T-helper 1 cell treated with Interleukin-12 subunit alpha and Interleukin-12 subunit beta and Interleukin-4 antibody, amounts not matched to agents 30 μg/mL and 1 μg/mL, for 36 hours (primary cell): ENCODE measurements around the gene ADGRV1.
"Not testable (repeated sequence)": the region's sequence is repeated elsewhere in the genome, so short reads cannot be mapped to it uniquely, and the experiment has no call there.

Source experiments
- H3K27ac Mint-ChIP-seq: one replicate; pipeline ENCODE4 v1.8.0; 2021; ENCODE audit warnings: mild to moderate bottlenecking, mixed read lengths
- H3K27me3 Mint-ChIP-seq: one replicate; pipeline ENCODE4 v1.8.0; 2021; ENCODE audit warnings: low read depth, mixed read lengths
- H3K36me3 Mint-ChIP-seq: one replicate; pipeline ENCODE4 v1.8.0; 2021; ENCODE audit warnings: low read depth, mixed read lengths
- H3K4me1 Mint-ChIP-seq: one replicate; pipeline ENCODE4 v1.8.0; 2021; ENCODE audit warnings: low read depth, mixed read lengths
- H3K4me3 Mint-ChIP-seq: one replicate; pipeline ENCODE4 v1.8.0; 2021; ENCODE audit warnings: mild to moderate bottlenecking, moderate library complexity, mixed read lengths
- H3K9me3 Mint-ChIP-seq: one replicate; pipeline ENCODE4 v1.8.0; 2021; ENCODE audit warnings: mixed read lengths

ADGRV1 gene

DNA sequence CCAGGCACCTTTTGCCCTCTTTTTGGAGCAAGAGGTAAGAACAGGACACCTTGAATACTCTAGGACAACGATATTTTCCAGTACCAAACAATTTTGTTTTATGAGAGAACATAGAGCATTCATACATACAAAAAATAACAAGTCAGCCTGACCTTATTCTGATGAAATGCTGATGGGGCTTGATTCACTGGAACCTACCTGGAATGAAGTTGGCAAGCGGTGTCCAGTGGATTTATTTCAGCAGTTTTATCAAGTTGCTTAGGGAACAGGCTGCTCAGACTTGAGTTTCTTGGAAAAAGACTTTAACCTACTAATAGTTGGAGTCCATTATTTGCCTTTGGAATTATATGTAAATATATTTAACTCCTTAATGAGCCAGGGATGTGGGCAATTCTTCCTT lies 502.5 kb downstream of the ADGRV1 start:
- Mint-ChIP-seq H3K27me3 (peaks cover 46% of the 10 kb centered on the region), H3K4me3 (no peak overlapping the region), H3K9me3 (no peaks in the 10 kb centered on the region), H3K36me3 (no peaks in the 10 kb centered on the region), H3K27ac (no peak overlapping the region), H3K4me1 (peaks cover 8% of the 10 kb centered on the region)

GRCh38 chr5:91061946-91062562 lies 503.5 kb downstream of the ADGRV1 start:
- Mint-ChIP-seq H3K4me3 (no peak overlapping the region), H3K27ac (no peak overlapping the region), H3K27me3 (peaks cover 41% of the 10 kb centered on the region), H3K4me1 (peaks cover 8% of the 10 kb centered on the region), H3K36me3 (no peaks in the 10 kb centered on the region), H3K9me3 (no peaks in the 10 kb centered on the region)

DNA sequence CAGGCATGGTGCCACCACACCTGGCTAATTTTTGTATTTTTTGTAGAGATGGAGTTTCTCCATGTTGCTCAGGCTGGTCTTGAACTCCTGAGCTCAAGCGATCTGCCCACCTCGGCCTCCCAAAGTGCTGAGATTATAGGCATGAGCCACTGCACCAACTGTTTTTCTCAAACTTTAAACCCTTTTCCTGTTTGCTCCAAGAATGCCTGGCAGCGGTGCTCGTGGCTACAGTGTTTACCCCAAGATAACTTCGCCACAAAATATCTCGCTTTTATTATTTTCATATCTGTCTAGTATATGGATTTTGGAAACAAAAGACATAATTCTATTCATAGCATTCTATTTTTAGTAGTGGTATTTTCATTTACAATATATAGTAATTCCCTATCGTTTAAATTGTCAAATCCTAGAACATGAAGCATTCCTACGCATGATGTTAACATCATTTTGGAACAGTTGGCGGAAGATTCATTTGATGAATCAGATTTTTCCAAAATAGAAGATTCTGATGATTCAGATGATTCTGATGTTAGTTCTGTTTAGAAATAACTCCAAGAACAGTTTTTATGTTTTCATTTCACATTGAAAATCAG lies 504.6 kb downstream of the ADGRV1 start:
- H3K36me3 Mint-ChIP-seq, H3K27ac Mint-ChIP-seq, H3K4me3 Mint-ChIP-seq, H3K9me3 Mint-ChIP-seq, H3K4me1 Mint-ChIP-seq: not testable (repeated sequence)
- H3K27me3 Mint-ChIP-seq, result peaks cover 37% of the 10 kb centered on the region

DNA sequence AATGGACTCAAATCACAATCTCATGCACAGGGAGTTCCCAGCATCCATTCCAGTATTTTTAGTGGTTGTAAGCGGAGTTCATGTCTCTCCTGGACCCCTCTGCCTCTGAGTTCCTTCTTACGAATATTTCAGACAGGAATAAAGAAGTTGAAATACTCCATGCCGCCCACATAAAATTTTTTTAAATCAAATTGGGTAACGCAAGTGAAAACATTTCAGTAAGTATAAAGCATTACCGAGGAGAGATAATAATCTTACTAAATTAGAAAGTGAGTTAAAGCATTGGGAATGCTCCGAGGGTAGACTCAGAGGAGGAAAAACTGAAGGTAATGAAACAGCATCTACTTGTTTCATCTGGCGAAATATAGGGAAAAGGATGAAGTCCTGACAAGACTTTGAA lies 506.9 kb downstream of the ADGRV1 start:
- H3K4me1 Mint-ChIP-seq, result no peaks in the 10 kb centered on the region
- no peaks in the 10 kb centered on the region for H3K36me3 Mint-ChIP-seq
- H3K27me3 Mint-ChIP-seq, result peaks cover 39% of the 10 kb centered on the region
- H3K9me3 Mint-ChIP-seq, result no peaks in the 10 kb centered on the region
- H3K27ac Mint-ChIP-seq, result no peak overlapping the region
- H3K4me3 Mint-ChIP-seq, result no peak overlapping the region

DNA sequence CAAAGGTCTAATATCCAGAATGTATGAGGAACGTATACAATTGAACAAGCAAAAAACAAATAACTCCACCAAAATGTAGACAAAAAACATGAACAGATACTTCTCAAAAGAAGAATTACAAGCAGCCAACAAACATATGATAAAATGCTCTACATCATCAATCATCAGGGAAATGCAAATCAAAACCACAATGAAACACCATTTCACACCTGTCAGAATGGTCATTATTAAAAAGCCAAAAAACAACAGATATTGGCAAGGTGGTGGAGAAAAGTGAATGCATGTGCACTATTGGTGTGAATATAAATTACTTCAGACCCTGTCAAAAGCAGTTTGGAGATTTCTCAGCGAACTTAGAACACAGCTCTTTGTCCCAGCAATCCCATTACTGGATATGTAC lies 510.8 kb downstream of the ADGRV1 start:
- Mint-ChIP-seq H3K27ac (no peak overlapping the region), H3K36me3 (no peaks in the 10 kb centered on the region), H3K4me1 (no peaks in the 10 kb centered on the region), H3K4me3 (no peak overlapping the region), H3K27me3 (peaks cover 24% of the 10 kb centered on the region), H3K9me3 (no peaks in the 10 kb centered on the region)

DNA sequence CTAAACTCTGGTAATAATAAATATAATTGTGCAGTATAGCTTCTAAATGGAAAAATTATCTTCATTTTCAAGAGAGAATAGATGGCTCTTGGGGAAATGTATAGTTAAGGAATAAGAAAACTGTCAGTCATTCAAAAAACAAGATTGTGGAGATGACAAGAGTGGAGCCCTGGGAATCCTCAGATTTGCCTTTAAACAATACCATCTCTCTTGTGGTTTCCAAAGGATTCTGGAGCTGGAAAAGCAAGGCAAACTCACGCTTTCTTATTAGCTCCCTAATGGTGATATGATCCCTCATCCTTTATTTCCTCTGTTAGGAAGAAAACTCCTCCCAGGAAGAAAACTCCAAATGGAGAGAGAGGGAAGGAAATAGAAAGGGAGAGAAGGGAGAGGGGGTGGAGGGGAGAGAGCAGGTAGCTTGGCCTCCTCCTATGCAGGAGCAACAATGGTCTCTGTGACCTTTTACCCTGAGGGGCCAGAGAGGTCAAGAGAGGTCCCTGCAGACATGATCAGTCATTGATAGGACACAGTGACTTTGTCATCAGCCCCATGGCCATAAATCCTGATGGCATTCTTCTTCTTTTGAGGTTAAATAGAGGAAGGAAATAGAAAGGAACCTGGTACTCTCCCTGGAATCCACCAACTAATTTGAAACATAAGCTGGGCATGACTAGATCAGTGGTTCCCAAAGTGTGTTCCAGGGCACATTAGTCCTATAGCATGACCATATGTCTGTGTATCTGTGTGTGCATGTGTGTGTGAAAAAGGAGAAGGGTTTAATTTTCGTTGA lies 512.4 kb downstream of the ADGRV1 start:
- H3K4me1 Mint-ChIP-seq, result no peaks in the 10 kb centered on the region
- H3K27me3 Mint-ChIP-seq, result peaks cover 21% of the 10 kb centered on the region
- H3K4me3 Mint-ChIP-seq, result no peak overlapping the region
- no peak overlapping the region for H3K27ac Mint-ChIP-seq
- H3K36me3 Mint-ChIP-seq, result no peaks in the 10 kb centered on the region
- H3K9me3 Mint-ChIP-seq, result no peaks in the 10 kb centered on the region

GRCh38 chr5:91072881-91073280 lies 514.3 kb downstream of the ADGRV1 start:
- H3K9me3 Mint-ChIP-seq, result no peaks in the 10 kb centered on the region
- no peaks in the 10 kb centered on the region for H3K36me3 Mint-ChIP-seq
- no peak overlapping the region for H3K27ac Mint-ChIP-seq
- peaks cover 20% of the 10 kb centered on the region for H3K27me3 Mint-ChIP-seq
- H3K4me3 Mint-ChIP-seq, result no peak overlapping the region
- no peaks in the 10 kb centered on the region for H3K4me1 Mint-ChIP-seq

GRCh38 chr5:91074615-91075014 lies 516.0 kb downstream of the ADGRV1 start:
- peaks cover 15% of the 10 kb centered on the region for H3K27me3 Mint-ChIP-seq
- no peak overlapping the region for H3K27ac Mint-ChIP-seq
- H3K9me3 Mint-ChIP-seq, result no peaks in the 10 kb centered on the region
- no peaks in the 10 kb centered on the region for H3K4me1 Mint-ChIP-seq
- no peak overlapping the region for H3K4me3 Mint-ChIP-seq
- no peaks in the 10 kb centered on the region for H3K36me3 Mint-ChIP-seq

GRCh38 chr5:91076138-91076537 lies 517.5 kb downstream of the ADGRV1 start:
- no peak overlapping the region for H3K27ac Mint-ChIP-seq
- H3K36me3 Mint-ChIP-seq, result no peaks in the 10 kb centered on the region
- no peaks in the 10 kb centered on the region for H3K9me3 Mint-ChIP-seq
- H3K4me1 Mint-ChIP-seq, result no peaks in the 10 kb centered on the region
- H3K4me3 Mint-ChIP-seq, result no peak overlapping the region
- peaks cover 11% of the 10 kb centered on the region for H3K27me3 Mint-ChIP-seq

- H3K4me1 Mint-ChIP-seq, result no peaks in the 10 kb centered on the region
- no peaks in the 10 kb centered on the region for H3K36me3 Mint-ChIP-seq
- H3K4me3 Mint-ChIP-seq, result no peak overlapping the region
- no peak overlapping the region for H3K27ac Mint-ChIP-seq
- peaks cover 7% of the 10 kb centered on the region for H3K27me3 Mint-ChIP-seq
- H3K9me3 Mint-ChIP-seq, result no peaks in the 10 kb centered on the region
Measured at GRCh38 chr5:91077623-91078022, 519.0 kb downstream of the ADGRV1 start.

DNA sequence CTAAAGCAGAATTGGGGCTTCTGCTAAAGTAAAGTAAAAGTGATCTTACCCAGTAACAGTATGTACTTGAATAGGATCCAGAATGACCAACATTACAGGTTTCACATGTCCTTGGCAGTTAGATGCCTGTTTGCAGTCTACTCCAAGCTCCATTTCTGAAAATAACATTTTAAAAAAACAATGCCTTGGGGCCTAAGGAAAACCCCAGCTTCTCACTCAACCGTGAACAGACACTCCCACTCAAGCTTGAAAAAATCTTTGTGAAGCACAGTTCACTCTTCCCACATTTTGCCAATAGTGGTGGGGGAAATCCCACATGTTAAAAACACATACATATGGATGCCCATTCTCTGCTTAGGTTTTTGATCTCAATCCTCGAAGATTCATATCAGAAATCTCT lies 520.4 kb downstream of the ADGRV1 start:
- Mint-ChIP-seq H3K27me3 (peaks cover 4% of the 10 kb centered on the region), H3K9me3 (no peaks in the 10 kb centered on the region), H3K4me3 (no peak overlapping the region), H3K4me1 (no peaks in the 10 kb centered on the region), H3K27ac (no peak overlapping the region), H3K36me3 (no peaks in the 10 kb centered on the region)

DNA sequence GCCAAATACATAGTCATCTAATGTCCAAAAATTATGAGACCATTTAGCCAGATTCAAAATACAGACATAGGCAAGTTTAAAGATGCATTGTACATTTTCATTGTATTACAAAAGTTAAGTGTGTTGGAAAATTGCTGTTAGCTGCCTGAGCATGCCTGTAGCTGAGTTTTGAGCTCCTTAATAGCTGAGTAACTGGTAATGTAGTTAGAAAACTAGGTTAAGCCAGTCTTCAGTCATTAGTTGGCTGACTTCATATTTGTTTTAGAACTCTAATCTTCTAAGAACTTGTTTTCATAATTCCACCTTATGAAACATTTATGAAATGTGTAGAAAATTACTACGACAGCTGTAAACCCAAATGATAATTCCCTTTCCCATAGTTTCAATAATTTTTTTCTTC lies 531.2 kb downstream of the ADGRV1 start:
- H3K27ac Mint-ChIP-seq, result no peak overlapping the region
- no peaks in the 10 kb centered on the region for H3K36me3 Mint-ChIP-seq
- no peak overlapping the region for H3K4me3 Mint-ChIP-seq
- H3K4me1 Mint-ChIP-seq, result no peaks in the 10 kb centered on the region
- no peaks in the 10 kb centered on the region for H3K9me3 Mint-ChIP-seq
- peaks cover 3% of the 10 kb centered on the region for H3K27me3 Mint-ChIP-seq

DNA sequence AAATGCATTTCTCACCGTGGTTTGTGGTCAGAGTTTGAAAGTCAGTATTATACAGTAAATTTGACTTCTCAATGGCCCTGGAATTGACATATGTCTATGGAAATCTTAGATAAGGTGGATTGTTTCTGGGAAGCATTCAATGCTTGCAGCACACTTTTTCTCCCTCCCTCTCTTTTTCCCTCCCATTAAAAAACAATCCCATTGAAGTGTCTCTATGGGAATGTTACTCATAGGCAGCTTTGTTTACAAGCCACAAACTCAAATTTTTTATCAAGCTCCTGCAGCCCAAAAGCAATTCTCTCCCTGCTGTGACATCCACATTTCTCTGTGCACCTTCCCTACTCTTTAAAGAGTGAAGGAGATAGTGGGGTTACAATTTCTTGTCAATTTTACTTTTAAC lies 532.4 kb downstream of the ADGRV1 start:
- Mint-ChIP-seq H3K27ac (no peak overlapping the region), H3K9me3 (no peaks in the 10 kb centered on the region), H3K36me3 (no peaks in the 10 kb centered on the region), H3K27me3 (peaks cover 3% of the 10 kb centered on the region), H3K4me1 (no peaks in the 10 kb centered on the region), H3K4me3 (no peak overlapping the region)

GRCh38 chr5:91091471-91092234 lies 533.1 kb downstream of the ADGRV1 start:
- Mint-ChIP-seq H3K27ac (no peak overlapping the region), H3K27me3 (peaks cover 6% of the 10 kb centered on the region), H3K4me3 (no peak overlapping the region), H3K36me3 (no peaks in the 10 kb centered on the region), H3K4me1 (no peaks in the 10 kb centered on the region), H3K9me3 (no peaks in the 10 kb centered on the region)
